HG03342 (cell line): ENCODE data around the gene GOLT1A.
A peak's percentile ranks its signal among the peaks of the same experiment; 100 is the strongest.

Experiments used
- ATAC-seq: cut with Tn5 transposase; IDR thresholded peaks from one replicate; pipeline ENCODE4 v1.9.1; 2021; ENCODE audit warnings: mild to moderate bottlenecking, moderate library complexity; ENCODE audit not compliant: unreplicated experiment

Gene GOLT1A

GRCh38 chr1:204162494-204163074, 51.2 kb downstream of the GOLT1A start:
- ATAC-seq, result peak; percentile 63

GRCh38 chr1:204161609-204162493, 51.9 kb downstream of the GOLT1A start:
- no peak for ATAC-seq

- no peak for ATAC-seq
These were observed 55.8 kb downstream of the GOLT1A start for GRCh38 chr1:204157962-204158361.

GRCh38 chr1:204155881-204156280, 57.9 kb downstream of the GOLT1A start:
- ATAC-seq, result no peak

- ATAC-seq, result no peak
These were observed 59.1 kb downstream of the GOLT1A start for GRCh38 chr1:204154568-204155255.

- no peak for ATAC-seq
These were observed 60.1 kb downstream of the GOLT1A start for GRCh38 chr1:204153667-204154066.

- ATAC-seq, result no peak
These were observed 61.3 kb downstream of the GOLT1A start for GRCh38 chr1:204152310-204153044.

- no peak for ATAC-seq
These were observed 62.1 kb downstream of the GOLT1A start, which contains the start of gene ETNK2 for GRCh38 chr1:204151552-204152309. TSS of gene ETNK2 (minus strand) at chr1:204152044. CDS start at chr1:204151852, 192 bp downstream.

- no peak for ATAC-seq
These were observed 62.9 kb downstream of the GOLT1A start for GRCh38 chr1:204150702-204151551.

- ATAC-seq, result no peak
These were observed 63.9 kb downstream of the GOLT1A start for GRCh38 chr1:204149635-204150565.

- no peak for ATAC-seq
These were observed 64.7 kb downstream of the GOLT1A start for GRCh38 chr1:204149107-204149506.
